MM.1S (cell line): ENCODE measurements around the gene MPRIP.

Source experiments
- DNase-seq: peaks from one replicate; pipeline ENCODE4 v3.0.0-alpha.2; 2015
- H2AFZ ChIP-seq: fragments of 300-600 bp; sonication (generic); 2 replicates; pipeline ENCODE4 v1.6.0; 2016; ENCODE audit warnings: antibody characterized with exemption, low read length
- H3F3A ChIP-seq: fragments of 300-600 bp; sonication (generic); 2 replicates; pipeline ENCODE4 v1.6.1; 2016; ENCODE audit warnings: mild to moderate bottlenecking, antibody characterized with exemption, low read length, moderate library complexity, mixed read lengths; ENCODE audit not compliant: insufficient read depth
- H3K27ac ChIP-seq: fragments of 300-600 bp; sonication (generic); 2 replicates; pipeline ENCODE4 v1.5.1; 2016; ENCODE audit warnings: mild to moderate bottlenecking, low read length
- H3K27me3 ChIP-seq: fragments of 300-600 bp; sonication (generic); replicated peaks from 2 replicates; pipeline ENCODE4 v1.6.0; 2016; ENCODE audit warnings: low read length; ENCODE audit not compliant: insufficient read depth
- H3K36me3 ChIP-seq: fragments of 300-600 bp; sonication (generic); replicated peaks from 2 replicates; pipeline ENCODE4 v1.6.1; 2016; ENCODE audit warnings: mild to moderate bottlenecking, low read length, mixed read lengths; ENCODE audit not compliant: insufficient read depth
- H3K4me1 ChIP-seq: fragments of 300-600 bp; sonication (generic); 2 replicates; pipeline ENCODE4 v1.6.1; 2016; ENCODE audit warnings: low read length, mixed read lengths
- H3K4me2 ChIP-seq: fragments of 300-600 bp; sonication (generic); 2 replicates; pipeline ENCODE4 v1.6.0; 2016; ENCODE audit warnings: low read depth, low read length
- H3K4me3 ChIP-seq: fragments of 300-600 bp; sonication (generic); 2 replicates; pipeline ENCODE4 v1.5.1; 2016; ENCODE audit warnings: low read length, mixed read lengths
- H3K79me2 ChIP-seq: fragments of 300-600 bp; sonication (generic); 2 replicates; pipeline ENCODE4 v1.6.1; 2016; ENCODE audit warnings: mixed run types, low read length, mixed read lengths
- H3K9ac ChIP-seq: fragments of 300-600 bp; sonication (generic); 2 replicates; pipeline ENCODE4 v1.6.1; 2016; ENCODE audit warnings: low read length, mixed read lengths
- H3K9me2 ChIP-seq: fragments of 300-600 bp; sonication (generic); replicated peaks from 2 replicates; pipeline ENCODE4 v1.6.1; 2016; ENCODE audit warnings: mild to moderate bottlenecking, low read length, mixed read lengths; ENCODE audit not compliant: insufficient read depth
- H3K9me3 ChIP-seq: fragments of 300-600 bp; sonication (generic); replicated peaks from 2 replicates; pipeline ENCODE4 v1.6.1; 2016; ENCODE audit warnings: mild to moderate bottlenecking, low read length, mixed read lengths; ENCODE audit not compliant: insufficient read depth
- H4K20me1 ChIP-seq: fragments of 300-600 bp; sonication (generic); 2 replicates; pipeline ENCODE4 v1.6.1; 2016; ENCODE audit warnings: mild to moderate bottlenecking, low read length, moderate library complexity, mixed read lengths; ENCODE audit not compliant: insufficient read depth
- CTCF ChIP-seq: fragments of 300-600 bp; sonication (generic); IDR thresholded peaks from 2 replicates; pipeline ENCODE4 v1.5.1; 2016; ENCODE audit warnings: antibody characterized with exemption, low read length, mixed read lengths
- EZH2 ChIP-seq: fragments of 300-600 bp; sonication (generic); optimal IDR thresholded peaks from 2 replicates; pipeline ENCODE3; 2017; ENCODE audit warnings: low read depth, mild to moderate bottlenecking, antibody characterized with exemption, low read length, mixed read lengths
- EZH2phosphoT487 ChIP-seq: fragments of 300-600 bp; sonication (generic); IDR thresholded peaks from 2 replicates; pipeline ENCODE4 v1.6.1; 2018; ENCODE audit warnings: antibody characterized with exemption, low read length

Gene MPRIP

DNA sequence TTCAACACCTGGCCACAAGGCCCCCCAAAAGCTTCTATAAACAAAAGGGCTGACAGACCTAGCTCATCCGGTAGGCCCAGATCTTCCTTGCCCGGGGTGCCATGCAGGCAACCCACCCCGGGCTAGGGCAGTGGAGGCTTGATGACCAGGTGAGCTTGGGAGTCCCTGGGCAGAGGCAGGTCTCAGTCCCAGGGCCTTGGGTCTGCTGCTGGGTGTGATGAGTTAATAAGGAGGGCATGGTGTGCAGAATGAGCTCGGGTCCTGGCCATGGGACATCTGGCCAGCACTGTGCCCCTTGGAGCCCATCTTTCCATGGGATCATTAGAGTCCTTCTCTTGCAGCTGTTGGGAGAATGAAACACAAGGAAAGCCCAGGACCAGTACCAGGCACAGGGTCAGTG is 20.2 kb upstream of the MPRIP start:
- Histone ChIP-seq H3K9me2 (no peaks in the 10 kb centered on the region), H3K4me2 (no peak overlapping the region), H3K36me3 (no peaks in the 10 kb centered on the region), H2AFZ (no peak overlapping the region), H3K27ac (no peak overlapping the region), H3K4me1 (no peaks in the 10 kb centered on the region), H4K20me1 (no peaks in the 10 kb centered on the region), H3K27me3 (no peaks in the 10 kb centered on the region), H3F3A (no peaks in the 10 kb centered on the region), H3K79me2 (no peaks in the 10 kb centered on the region), H3K4me3 (no peak overlapping the region), H3K9ac (no peak overlapping the region), H3K9me3 (no peaks in the 10 kb centered on the region)
- no peak for DNase-seq
- TF ChIP-seq CTCF (no peak), EZH2phosphoT487 (no peak), EZH2 (no peak)

GRCh38 chr17:17022456-17022855 is 19.8 kb upstream of the MPRIP start:
- Histone ChIP-seq H3K27me3 (no peaks in the 10 kb centered on the region), H3K4me2 (no peak overlapping the region), H3K27ac (no peak overlapping the region), H3K4me1 (no peaks in the 10 kb centered on the region), H3F3A (no peaks in the 10 kb centered on the region), H2AFZ (no peak overlapping the region), H3K9me3 (no peaks in the 10 kb centered on the region), H3K9me2 (no peaks in the 10 kb centered on the region), H3K4me3 (no peak overlapping the region), H4K20me1 (no peaks in the 10 kb centered on the region), H3K36me3 (no peaks in the 10 kb centered on the region), H3K79me2 (no peaks in the 10 kb centered on the region), H3K9ac (no peak overlapping the region)
- DNase-seq: no peak
- TF ChIP-seq EZH2 (no peak), CTCF (no peak), EZH2phosphoT487 (no peak)

DNA sequence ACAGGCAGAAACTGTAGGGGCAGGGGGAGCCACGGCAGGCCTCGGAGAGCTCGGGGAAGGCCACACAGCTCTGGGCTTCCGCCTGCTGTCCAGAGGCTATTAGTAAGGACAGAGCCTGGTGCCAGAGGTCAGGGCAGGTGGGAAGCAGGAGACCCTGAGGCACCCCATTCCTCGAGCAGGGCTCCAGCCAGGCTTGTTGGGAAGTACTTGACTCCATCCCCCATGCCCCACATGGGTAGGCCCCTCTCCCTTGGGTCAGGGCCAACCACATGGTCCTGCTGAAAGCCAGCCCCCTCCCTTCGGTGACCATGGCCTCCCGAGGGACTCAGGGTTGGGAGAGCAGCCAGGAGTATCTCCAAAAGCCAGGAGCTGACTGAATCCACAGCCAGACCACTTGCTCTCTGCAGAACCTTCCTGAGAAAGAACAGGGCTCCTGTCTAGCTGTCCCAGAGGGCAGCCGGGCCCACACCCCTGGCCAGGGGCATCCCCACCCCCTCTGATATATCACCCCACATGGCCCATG is 17.4 kb upstream of the MPRIP start:
- H4K20me1 ChIP-seq: no peaks in the 10 kb centered on the region
- H3K4me1 ChIP-seq: no peaks in the 10 kb centered on the region
- H3K36me3 ChIP-seq: no peaks in the 10 kb centered on the region
- no peak overlapping the region for H3K9ac ChIP-seq
- no peak overlapping the region for H2AFZ ChIP-seq
- no peak overlapping the region for H3K4me3 ChIP-seq
- H3F3A ChIP-seq: no peaks in the 10 kb centered on the region
- H3K79me2 ChIP-seq: no peaks in the 10 kb centered on the region
- H3K27ac ChIP-seq: no peak overlapping the region
- DNase-seq: no peak
- no peaks in the 10 kb centered on the region for H3K27me3 ChIP-seq
- H3K4me2 ChIP-seq: no peak overlapping the region
- TF ChIP-seq CTCF (no peak), EZH2phosphoT487 (no peak), EZH2 (no peak)
- no peaks in the 10 kb centered on the region for H3K9me2 ChIP-seq
- H3K9me3 ChIP-seq: no peaks in the 10 kb centered on the region
